HG03045 (cell line): ENCODE measurements around the gene IRAK4.

Experiments used
- ATAC-seq: cut with Tn5 transposase; IDR thresholded peaks from one replicate; pipeline ENCODE4 v1.9.1; 2021; ENCODE audit warnings: mild to moderate bottlenecking, moderate library complexity; ENCODE audit not compliant: unreplicated experiment

IRAK4 gene

GRCh38 chr12:43835656-43836474, 77.1 kb downstream of the IRAK4 start, which contains the start of gene TMEM117:
Gene TMEM117, plus strand, starts transcription at chr12:43836081.
- peak; percentile 83 for ATAC-seq

GRCh38 chr12:43836475-43836989, 77.8 kb downstream of the IRAK4 start:
- peak; percentile 18 for ATAC-seq
